Right lobe of liver (tissue), 4 donors: Measurements from ENCODE around the gene MOB1A.

Experiments used
- POLR2A ChIP-seq: fragments of 450-650 bp; IDR thresholded peaks from one replicate; pipeline ENCODE4 v1.6.1; 2017; ENCODE audit warnings: antibody characterized with exemption, mild to moderate bottlenecking
- TF ChIP-seq, protein P1 (sequence below), 4 donors: fragments of 200-600 bp in 3 of 4; fragments of 450-650 bp in 1 of 4; IDR thresholded peaks; one replicate each; pipeline versions ENCODE4 v1.5.1 to v1.8.0; 2016 to 2022; ENCODE audit warnings: antibody characterized with exemption in 4 of 4, mild to moderate bottlenecking in 2 of 4
- donor health status: DM: no; HTN: no; CAD: no.
- donor health status: DM: no; HTN: no; CAD: no.
- donor health status: DM: no; HTN: yes; CAD: no.

DNA sequence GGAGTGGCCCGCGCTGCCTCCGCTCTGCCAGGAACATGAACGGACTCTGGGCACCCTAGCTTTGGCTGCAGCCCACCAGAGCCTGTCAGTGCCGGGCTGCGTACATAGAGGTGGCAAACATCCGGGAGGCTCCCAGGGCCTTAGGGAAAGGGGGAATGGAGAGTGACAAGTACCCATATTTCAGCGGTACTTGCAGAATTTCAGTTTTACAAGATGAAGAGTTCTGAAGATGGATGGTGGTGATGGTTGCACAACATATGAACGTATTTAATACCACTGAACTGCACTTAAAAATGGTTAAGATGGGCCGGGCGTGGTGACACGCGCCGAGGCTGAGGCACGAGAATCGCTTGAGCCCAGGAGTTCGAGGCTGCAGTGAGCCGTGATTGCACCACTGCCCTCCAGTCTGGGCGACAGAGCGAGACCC lies 20.6 kb upstream of the MOB1A start:
- TF ChIP-seq, protein P1, sequence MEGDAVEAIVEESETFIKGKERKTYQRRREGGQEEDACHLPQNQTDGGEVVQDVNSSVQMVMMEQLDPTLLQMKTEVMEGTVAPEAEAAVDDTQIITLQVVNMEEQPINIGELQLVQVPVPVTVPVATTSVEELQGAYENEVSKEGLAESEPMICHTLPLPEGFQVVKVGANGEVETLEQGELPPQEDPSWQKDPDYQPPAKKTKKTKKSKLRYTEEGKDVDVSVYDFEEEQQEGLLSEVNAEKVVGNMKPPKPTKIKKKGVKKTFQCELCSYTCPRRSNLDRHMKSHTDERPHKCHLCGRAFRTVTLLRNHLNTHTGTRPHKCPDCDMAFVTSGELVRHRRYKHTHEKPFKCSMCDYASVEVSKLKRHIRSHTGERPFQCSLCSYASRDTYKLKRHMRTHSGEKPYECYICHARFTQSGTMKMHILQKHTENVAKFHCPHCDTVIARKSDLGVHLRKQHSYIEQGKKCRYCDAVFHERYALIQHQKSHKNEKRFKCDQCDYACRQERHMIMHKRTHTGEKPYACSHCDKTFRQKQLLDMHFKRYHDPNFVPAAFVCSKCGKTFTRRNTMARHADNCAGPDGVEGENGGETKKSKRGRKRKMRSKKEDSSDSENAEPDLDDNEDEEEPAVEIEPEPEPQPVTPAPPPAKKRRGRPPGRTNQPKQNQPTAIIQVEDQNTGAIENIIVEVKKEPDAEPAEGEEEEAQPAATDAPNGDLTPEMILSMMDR (IDR thresholded peaks at IDR 0.05) = peak in 1 of 4 donors; percentile 2
- no peak for TF ChIP-seq POLR2A
